ENCODE data around the gene CAMTA1.
A peak's percentile ranks its signal among the peaks of the same experiment; 100 is the strongest.

Gene CAMTA1

DNA sequence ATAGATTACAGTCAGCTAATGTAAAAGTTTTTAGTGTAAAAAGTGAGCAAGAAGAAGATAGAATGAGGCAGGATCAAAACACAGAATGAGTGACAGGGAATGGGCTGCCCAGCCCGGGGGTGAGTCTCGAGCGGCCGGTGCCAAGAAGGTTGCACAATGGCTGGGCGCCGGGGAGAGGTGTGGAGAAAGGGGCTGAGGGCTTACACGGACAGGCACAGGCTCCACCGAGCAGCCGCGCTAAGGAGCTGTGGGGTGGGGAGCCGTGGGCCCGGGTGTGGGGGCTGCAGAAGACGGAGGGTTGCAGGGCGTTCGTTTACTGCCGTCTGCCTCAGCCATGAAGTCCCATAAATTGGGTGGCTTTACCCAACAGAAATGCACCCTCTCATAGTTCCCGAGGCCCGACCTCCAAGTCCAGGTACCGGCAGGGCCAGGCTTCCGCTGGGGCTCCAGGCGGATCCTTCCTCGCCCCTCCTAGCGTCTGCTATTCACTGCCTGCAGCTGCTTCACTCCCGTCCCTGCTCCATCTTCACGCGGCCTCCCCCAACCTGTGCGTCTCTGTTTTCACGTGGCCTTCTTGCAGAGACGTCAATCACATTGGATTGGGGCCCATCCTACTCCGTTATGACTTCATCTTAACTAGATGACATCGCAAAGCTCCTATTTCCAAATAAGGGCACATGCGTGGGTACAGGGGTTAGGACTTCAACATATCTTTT lies 277.2 kb downstream of the CAMTA1 start:
- Histone ChIP-seq H3K4me3 (ENCODE audit: low read length) (no peak overlapping the region), H3K9me3 (ENCODE audit: insufficient read depth, low read depth, low read length) (no peaks in the 10 kb centered on the region), H3K36me3 (ENCODE audit: insufficient read depth, low read depth, low read length) (no peaks in the 10 kb centered on the region), H3K27me3 (ENCODE audit: insufficient read depth, low read length) (no peaks in the 10 kb centered on the region), H3K4me1 (ENCODE audit: insufficient read depth, low read length) (no peaks in the 10 kb centered on the region), H3K9ac (ENCODE audit: low read depth, low read length) (no peak overlapping the region), H3K27ac (ENCODE audit: low read length) (no peak overlapping the region)

DNA sequence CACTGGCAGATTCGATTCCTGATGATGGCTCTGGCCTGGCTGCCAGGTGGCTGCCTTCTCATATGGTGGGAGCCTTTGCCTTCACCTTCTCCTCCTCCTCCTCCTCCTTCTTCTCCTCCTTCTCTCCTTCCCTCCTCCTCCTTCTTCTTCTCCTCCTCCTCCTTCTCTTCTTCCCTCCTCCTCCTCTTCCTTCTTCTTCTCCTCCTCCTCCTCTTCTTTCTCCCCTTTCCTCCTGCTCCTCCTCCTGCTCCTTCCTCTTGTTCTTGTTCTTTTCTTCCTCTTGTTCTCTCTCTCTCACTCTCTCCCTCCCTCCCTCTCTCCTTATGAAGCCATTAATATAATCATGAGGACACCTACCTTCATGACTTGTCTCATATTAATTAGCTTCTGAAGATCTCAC lies 278.7 kb downstream of the CAMTA1 start:
- H3K27me3 ChIP-seq (ENCODE audit: insufficient read depth, low read length), result no peaks in the 10 kb centered on the region
- H3K27ac ChIP-seq (ENCODE audit: low read length), result no peak overlapping the region
- H3K9me3 ChIP-seq (ENCODE audit: insufficient read depth, low read depth, low read length), result no peaks in the 10 kb centered on the region
- H3K4me3 ChIP-seq (ENCODE audit: low read length), result no peak overlapping the region
- H3K9ac ChIP-seq (ENCODE audit: low read depth, low read length), result no peak overlapping the region
- H3K4me1 ChIP-seq (ENCODE audit: insufficient read depth, low read length), result no peaks in the 10 kb centered on the region
- no peaks in the 10 kb centered on the region for H3K36me3 ChIP-seq (ENCODE audit: insufficient read depth, low read depth, low read length)

DNA sequence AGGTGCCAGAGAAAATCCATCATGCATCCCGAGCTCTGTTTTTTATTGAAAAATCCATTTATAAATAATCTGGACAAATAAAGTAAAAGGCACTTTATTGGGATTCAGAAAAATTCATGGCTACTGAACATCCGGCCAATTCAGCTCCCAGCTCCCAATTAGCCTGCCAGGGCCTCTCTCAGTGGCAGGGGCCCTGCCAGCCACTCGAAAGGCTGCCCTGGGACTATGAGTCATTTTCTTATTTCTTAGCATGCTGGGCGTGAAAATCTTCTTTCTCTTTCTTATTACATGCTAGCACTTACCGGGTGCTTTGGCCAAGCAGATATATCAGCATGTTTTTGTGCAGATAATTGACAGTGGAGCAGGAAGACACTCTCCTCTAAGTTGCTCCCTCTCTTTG lies 283.3 kb downstream of the CAMTA1 start:
- Histone ChIP-seq H3K4me3 (ENCODE audit: low read length) (no peak overlapping the region), H3K27ac (ENCODE audit: low read length) (no peak overlapping the region), H3K27me3 (ENCODE audit: insufficient read depth, low read length) (peaks cover 23% of the 10 kb centered on the region), H3K9me3 (ENCODE audit: insufficient read depth, low read depth, low read length) (no peaks in the 10 kb centered on the region), H3K36me3 (ENCODE audit: insufficient read depth, low read depth, low read length) (no peaks in the 10 kb centered on the region), H3K4me1 (ENCODE audit: insufficient read depth, low read length) (no peaks in the 10 kb centered on the region; the same call in 1 of the 2 replicates), H3K9ac (ENCODE audit: low read depth, low read length) (no peak overlapping the region)

DNA sequence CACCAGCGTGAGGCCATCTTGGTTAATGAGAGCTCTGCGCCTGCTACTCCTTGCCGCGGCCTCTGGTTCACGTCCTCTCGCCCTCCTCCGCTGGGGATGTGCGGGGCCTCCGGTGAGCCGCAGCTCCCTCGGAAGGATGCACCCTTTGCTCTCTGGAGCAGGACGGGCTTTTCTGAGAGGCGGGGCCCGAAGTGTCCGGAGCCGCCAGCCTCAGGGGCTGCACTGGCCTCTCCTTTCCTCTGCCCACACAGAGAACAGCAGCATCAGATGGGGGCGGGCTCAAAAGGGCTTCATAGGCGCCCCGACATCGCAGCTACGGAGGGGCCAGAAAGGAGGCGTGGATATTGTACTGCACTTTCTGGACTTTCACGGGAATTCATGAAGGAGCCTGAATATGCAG lies 284.7 kb downstream of the CAMTA1 start:
- H3K36me3 ChIP-seq (ENCODE audit: insufficient read depth, low read depth, low read length), result no peaks in the 10 kb centered on the region
- peak overlapping the region; percentile 44; the same call in 1 of the 2 replicates for H3K9ac ChIP-seq (ENCODE audit: low read depth, low read length)
- H3K27me3 ChIP-seq (ENCODE audit: insufficient read depth, low read length), result peaks cover 29% of the 10 kb centered on the region
- peak overlapping the region; percentile 76 for H3K4me3 ChIP-seq (ENCODE audit: low read length)
- H3K9me3 ChIP-seq (ENCODE audit: insufficient read depth, low read depth, low read length), result no peaks in the 10 kb centered on the region
- H3K4me1 ChIP-seq (ENCODE audit: insufficient read depth, low read length), result no peaks in the 10 kb centered on the region; the same call in 1 of the 2 replicates
- no peak overlapping the region for H3K27ac ChIP-seq (ENCODE audit: low read length)

DNA sequence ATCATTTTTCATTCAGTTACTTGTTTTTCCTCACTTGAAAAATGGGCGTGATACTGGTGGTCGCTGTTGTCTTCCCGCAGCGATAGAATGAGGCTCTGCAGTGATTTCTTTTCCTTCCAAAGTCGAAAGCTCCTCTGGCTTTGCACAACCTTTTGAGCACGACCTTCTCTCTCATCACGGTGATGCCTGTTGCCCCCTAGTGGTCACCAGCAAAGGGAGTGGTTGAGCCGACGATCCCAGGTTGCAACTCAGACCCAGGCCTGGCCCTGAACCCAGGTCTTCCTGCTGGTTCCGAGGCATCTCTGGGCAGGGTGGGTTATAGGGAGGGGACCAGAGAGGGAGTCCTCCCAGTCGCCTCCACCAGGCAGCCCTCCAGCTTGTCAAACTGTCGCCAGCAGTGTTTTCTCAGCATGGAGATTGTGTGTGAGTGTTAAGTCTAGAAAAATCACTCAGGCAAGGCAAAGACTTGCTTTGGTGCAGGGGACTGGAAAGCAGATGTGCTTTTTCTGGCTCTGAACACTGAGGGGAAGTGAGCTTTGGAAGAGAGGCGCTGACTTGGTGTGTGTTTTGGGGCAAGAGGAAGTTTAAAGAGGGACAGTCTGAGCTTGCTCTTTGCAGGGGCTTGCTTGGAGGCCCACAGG lies 285.3 kb downstream of the CAMTA1 start:
- peak overlapping the region; percentile 76 for H3K4me3 ChIP-seq (ENCODE audit: low read length)
- no peak overlapping the region for H3K27ac ChIP-seq (ENCODE audit: low read length)
- peak overlapping the region; percentile 44; the same call in 1 of the 2 replicates for H3K9ac ChIP-seq (ENCODE audit: low read depth, low read length)
- no peaks in the 10 kb centered on the region; the same call in 1 of the 2 replicates for H3K4me1 ChIP-seq (ENCODE audit: insufficient read depth, low read length)
- peaks cover 29% of the 10 kb centered on the region for H3K27me3 ChIP-seq (ENCODE audit: insufficient read depth, low read length)
- no peaks in the 10 kb centered on the region for H3K9me3 ChIP-seq (ENCODE audit: insufficient read depth, low read depth, low read length)
- H3K36me3 ChIP-seq (ENCODE audit: insufficient read depth, low read depth, low read length), result no peaks in the 10 kb centered on the region

DNA sequence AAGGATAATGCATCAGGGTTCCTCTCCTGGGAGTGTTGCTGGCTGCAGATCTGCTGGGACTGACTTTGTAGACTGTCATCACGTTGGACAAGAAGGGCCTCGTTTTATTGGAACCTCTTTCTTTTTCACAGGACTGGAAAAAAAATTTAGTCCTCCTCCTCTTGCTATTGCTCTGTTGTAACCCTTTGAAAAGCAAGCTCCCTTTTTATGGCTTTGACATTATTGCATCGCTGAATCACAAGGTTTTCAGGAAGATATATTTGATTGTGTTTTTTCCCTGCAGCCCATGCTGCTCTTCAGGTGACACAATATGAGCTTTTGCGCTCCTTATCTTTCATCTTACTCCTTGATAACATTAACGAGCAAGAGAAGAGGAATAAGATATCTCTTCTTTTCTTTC lies 290.9 kb downstream of the CAMTA1 start:
- Histone ChIP-seq H3K27me3 (ENCODE audit: insufficient read depth, low read length) (peaks cover 22% of the 10 kb centered on the region), H3K27ac (ENCODE audit: low read length) (no peak overlapping the region), H3K36me3 (ENCODE audit: insufficient read depth, low read depth, low read length) (no peaks in the 10 kb centered on the region), H3K9ac (ENCODE audit: low read depth, low read length) (no peak overlapping the region), H3K4me1 (ENCODE audit: insufficient read depth, low read length) (no peaks in the 10 kb centered on the region), H3K4me3 (ENCODE audit: low read length) (no peak overlapping the region), H3K9me3 (ENCODE audit: insufficient read depth, low read depth, low read length) (peaks cover 11% of the 10 kb centered on the region; the same call in 1 of the 2 replicates)

DNA sequence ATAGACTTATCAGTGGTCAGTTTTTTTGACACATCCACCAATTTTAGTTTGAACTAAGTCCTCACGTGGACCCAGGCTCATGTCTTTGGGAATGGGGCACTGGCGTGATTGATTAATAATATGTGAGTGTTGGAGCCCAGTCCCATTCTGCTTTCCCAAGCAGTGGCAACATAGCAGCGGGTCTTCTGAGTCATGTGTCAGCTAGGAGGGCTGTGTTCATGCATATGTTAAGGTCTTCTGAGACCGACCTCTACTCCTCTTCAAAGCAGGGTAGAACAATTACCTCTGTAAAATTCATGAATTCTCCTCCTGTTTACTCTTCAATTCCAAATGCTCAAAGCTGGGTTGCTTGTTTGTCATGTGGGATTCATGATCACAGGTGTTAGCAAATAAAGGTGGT lies 291.3 kb downstream of the CAMTA1 start:
- peaks cover 11% of the 10 kb centered on the region; the same call in 1 of the 2 replicates for H3K9me3 ChIP-seq (ENCODE audit: insufficient read depth, low read depth, low read length)
- no peak overlapping the region for H3K27ac ChIP-seq (ENCODE audit: low read length)
- no peak overlapping the region for H3K9ac ChIP-seq (ENCODE audit: low read depth, low read length)
- H3K4me1 ChIP-seq (ENCODE audit: insufficient read depth, low read length), result no peaks in the 10 kb centered on the region
- peaks cover 22% of the 10 kb centered on the region for H3K27me3 ChIP-seq (ENCODE audit: insufficient read depth, low read length)
- H3K4me3 ChIP-seq (ENCODE audit: low read length), result no peak overlapping the region
- no peaks in the 10 kb centered on the region for H3K36me3 ChIP-seq (ENCODE audit: insufficient read depth, low read depth, low read length)

DNA sequence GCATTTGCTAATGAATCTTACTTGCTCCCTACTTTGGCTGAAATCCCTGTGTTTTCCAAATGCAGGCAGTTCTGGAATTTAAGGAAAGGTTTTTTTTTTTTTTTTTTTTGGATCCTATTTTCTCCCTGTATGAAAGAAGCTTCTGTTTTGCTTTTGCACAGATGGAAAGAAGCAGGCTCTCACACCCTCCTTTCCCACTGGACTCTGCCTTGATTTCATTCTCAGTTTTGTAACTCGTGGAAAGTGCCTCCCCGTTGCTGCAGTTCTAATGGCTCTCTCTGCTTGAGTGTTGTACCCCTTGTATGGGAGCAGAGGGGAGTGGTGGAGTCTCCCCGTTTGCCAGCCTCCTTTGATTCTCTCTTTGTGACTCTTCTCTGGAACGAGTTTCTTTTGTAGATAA lies 291.9 kb downstream of the CAMTA1 start:
- H3K36me3 ChIP-seq (ENCODE audit: insufficient read depth, low read depth, low read length), result no peaks in the 10 kb centered on the region
- no peaks in the 10 kb centered on the region for H3K4me1 ChIP-seq (ENCODE audit: insufficient read depth, low read length)
- H3K27me3 ChIP-seq (ENCODE audit: insufficient read depth, low read length), result peaks cover 17% of the 10 kb centered on the region
- H3K9ac ChIP-seq (ENCODE audit: low read depth, low read length), result no peak overlapping the region
- H3K9me3 ChIP-seq (ENCODE audit: insufficient read depth, low read depth, low read length), result peaks cover 11% of the 10 kb centered on the region; the same call in 1 of the 2 replicates
- H3K27ac ChIP-seq (ENCODE audit: low read length), result no peak overlapping the region
- no peak overlapping the region for H3K4me3 ChIP-seq (ENCODE audit: low read length)

DNA sequence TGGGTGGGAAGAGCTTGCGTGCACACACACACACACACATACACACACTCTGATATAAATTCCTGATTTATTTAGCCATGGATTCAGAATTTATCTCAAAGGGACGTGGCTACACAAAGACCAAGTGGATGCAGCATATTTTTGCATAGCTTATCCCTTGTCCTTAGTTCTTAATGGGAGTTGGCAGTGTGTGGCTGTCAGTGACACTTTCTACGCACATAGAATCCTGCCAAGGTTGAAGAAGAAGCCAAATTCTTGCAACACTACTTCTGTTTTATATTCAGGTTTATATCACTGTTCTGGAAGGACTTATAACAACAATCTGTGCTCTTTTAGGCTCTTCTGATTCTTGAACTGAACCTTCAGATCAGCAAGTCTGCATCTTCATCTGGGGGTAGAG lies 292.7 kb downstream of the CAMTA1 start:
- no peaks in the 10 kb centered on the region for H3K4me1 ChIP-seq (ENCODE audit: insufficient read depth, low read length)
- peaks cover 11% of the 10 kb centered on the region for H3K27me3 ChIP-seq (ENCODE audit: insufficient read depth, low read length)
- H3K36me3 ChIP-seq (ENCODE audit: insufficient read depth, low read depth, low read length), result no peaks in the 10 kb centered on the region
- H3K4me3 ChIP-seq (ENCODE audit: low read length), result no peak overlapping the region
- peaks cover 11% of the 10 kb centered on the region; the same call in 1 of the 2 replicates for H3K9me3 ChIP-seq (ENCODE audit: insufficient read depth, low read depth, low read length)
- no peak overlapping the region for H3K9ac ChIP-seq (ENCODE audit: low read depth, low read length)
- H3K27ac ChIP-seq (ENCODE audit: low read length), result no peak overlapping the region

DNA sequence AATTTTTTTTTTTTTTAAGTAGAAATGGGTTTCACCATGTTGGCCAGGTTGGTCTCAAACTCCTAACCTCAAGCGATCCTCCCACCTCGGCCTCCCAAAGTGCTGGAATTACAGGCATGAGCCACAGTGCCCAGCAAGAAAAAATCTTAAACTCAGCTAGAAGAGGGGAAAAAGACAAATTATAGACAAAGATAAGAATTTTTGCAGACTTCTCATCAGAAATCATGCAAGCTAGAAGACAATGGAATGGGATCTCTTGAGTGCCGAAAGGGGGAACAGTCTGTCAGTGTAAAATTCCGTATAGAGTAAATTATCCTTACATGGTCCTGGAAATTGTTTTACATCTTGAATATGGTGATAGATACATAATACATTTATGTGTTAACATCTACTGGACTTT lies 294.4 kb downstream of the CAMTA1 start:
- Histone ChIP-seq H3K36me3 (ENCODE audit: insufficient read depth, low read depth, low read length) (no peaks in the 10 kb centered on the region), H3K4me3 (ENCODE audit: low read length) (no peak overlapping the region), H3K27me3 (ENCODE audit: insufficient read depth, low read length) (no peaks in the 10 kb centered on the region), H3K9me3 (ENCODE audit: insufficient read depth, low read depth, low read length) (peaks cover 11% of the 10 kb centered on the region; the same call in 1 of the 2 replicates), H3K27ac (ENCODE audit: low read length) (no peak overlapping the region), H3K4me1 (ENCODE audit: insufficient read depth, low read length) (no peaks in the 10 kb centered on the region), H3K9ac (ENCODE audit: low read depth, low read length) (no peak overlapping the region)

DNA sequence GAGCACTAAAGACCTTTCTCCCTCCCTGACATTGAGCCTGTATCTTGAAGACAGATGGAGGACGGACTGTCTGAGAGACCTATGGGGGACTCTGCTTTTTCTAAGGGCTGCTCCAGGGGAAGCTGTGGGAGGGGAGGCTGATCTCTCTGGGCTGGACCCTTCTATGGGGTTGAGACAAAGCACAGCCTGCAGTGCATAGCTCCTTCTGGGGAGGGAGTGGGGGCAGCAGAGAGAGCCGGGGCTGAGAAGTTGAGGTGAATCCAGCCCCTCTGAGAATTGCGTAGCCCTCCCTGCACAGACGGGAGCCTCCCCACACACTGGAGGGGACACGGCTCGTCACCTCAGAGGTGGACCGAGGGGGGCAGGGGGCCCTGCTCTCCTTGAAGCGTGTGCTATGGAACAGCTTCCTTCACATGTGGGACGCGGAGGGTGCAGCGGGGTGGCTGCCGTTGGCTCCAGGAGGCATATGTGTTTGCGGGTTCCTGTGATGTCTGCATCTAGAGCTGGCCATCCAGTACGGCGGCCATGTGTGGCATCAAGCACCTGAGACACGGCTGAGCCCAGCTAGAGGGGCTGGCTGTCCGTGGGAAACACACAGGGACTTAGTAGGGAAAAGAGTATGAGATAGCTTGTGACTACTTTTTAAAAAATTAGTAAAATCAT lies 299.1 kb downstream of the CAMTA1 start:
- Histone ChIP-seq H3K4me3 (ENCODE audit: low read length) (no peak overlapping the region), H3K4me1 (ENCODE audit: insufficient read depth, low read length) (no peaks in the 10 kb centered on the region), H3K27ac (ENCODE audit: low read length) (no peak overlapping the region), H3K9ac (ENCODE audit: low read depth, low read length) (no peak overlapping the region), H3K36me3 (ENCODE audit: insufficient read depth, low read depth, low read length) (no peaks in the 10 kb centered on the region), H3K9me3 (ENCODE audit: insufficient read depth, low read depth, low read length) (peaks cover 4% of the 10 kb centered on the region; the same call in 1 of the 2 replicates), H3K27me3 (ENCODE audit: insufficient read depth, low read length) (no peaks in the 10 kb centered on the region)
